ENCODE results near the gene MNX1. TPM values are rescaled to one million over a fixed set of nuclear protein-coding genes. Genes with fewer than 3 reads are reported as not detected.
A peak's percentile ranks its signal among the peaks of the same experiment; 100 is the strongest.

Gene MNX1
- total RNA-seq, 1 experiment from 2014 or later: not detected

DNA sequence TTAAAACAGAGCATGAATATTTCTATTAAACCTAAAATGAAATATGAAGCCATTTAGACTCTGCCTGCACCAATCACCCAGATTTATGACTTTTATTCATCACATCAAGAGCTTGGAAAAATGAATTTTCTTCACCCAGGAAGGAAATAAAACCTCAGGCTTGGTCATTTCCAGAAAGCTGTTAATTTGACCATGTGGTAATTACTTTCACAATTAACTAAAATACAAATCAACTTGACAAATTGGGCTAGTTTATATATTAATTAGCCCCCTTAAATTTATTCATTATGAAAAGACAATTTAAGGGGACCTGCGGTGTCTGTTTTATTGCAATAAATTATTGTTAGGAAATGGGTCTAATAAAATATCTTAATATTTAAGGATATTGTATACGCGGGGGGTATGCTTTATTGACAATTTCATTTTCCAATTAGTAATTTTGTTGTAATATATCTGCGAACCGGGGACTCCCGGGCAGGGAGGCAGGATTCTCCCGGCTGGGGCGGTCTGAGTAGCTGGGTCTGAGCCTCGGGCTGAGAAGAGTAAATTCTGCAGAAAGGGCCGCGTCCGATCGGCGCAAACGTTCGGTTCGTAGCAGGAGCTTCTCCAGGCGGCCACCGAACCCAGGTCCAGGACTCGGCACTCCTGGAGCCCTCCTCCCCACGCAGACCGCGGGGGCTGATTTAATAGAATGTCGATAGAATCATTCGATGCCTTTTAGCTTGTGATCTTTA, 9.4 kb upstream of the MNX1 start:
- intact Hi-C loops (cut with micrococcal nuclease; ENCODE audit: unreplicated experiment): no loop called here
- Histone ChIP-seq H3K27ac (ENCODE audit: low read depth, low read length, poor library complexity, severe bottlenecking) (no peak overlapping the region), H3K27me3 (replicated peaks; ENCODE audit: insufficient read depth, low read depth, low read length, poor library complexity) (peaks cover 100% of the 10 kb centered on the region), H3K36me3 (ENCODE audit: insufficient read depth, low read length, poor library complexity, severe bottlenecking) (no peaks in the 10 kb centered on the region), H3K9me3 (ENCODE audit: low read depth, low read length, poor library complexity, severe bottlenecking) (no peaks in the 10 kb centered on the region), H3K4me3 (ENCODE audit: low read depth, low read length, poor library complexity, severe bottlenecking) (no peak overlapping the region), H3K4me1 (ENCODE audit: insufficient read depth, low read length, poor library complexity, severe bottlenecking) (peaks cover 14% of the 10 kb centered on the region)
- ChIA-PET POLR2A (ENCODE audit: low non-redundant PET) (no interaction called here), CTCF (no interaction called here)
- BruUV-seq (replicated peaks): no TSS peak
- DNase-seq (ENCODE audit: low spot score): no peak
- TF ChIP-seq EZH2 (IDR thresholded peaks at IDR 0.05; ENCODE audit: borderline replicate concordance, low read depth, low read length, poor library complexity, severe bottlenecking): no peak
- no peak for TF ChIP-seq CTCF (conservative IDR thresholded peaks at IDR 0.05; ENCODE audit: low read depth, low read length)

- TF ChIP-seq CTCF (conservative IDR thresholded peaks at IDR 0.05; ENCODE audit: low read depth, low read length) (no peak), EZH2 (IDR thresholded peaks at IDR 0.05; ENCODE audit: borderline replicate concordance, low read depth, low read length, poor library complexity, severe bottlenecking) (no peak)
- Histone ChIP-seq H3K4me3 (ENCODE audit: low read depth, low read length, poor library complexity, severe bottlenecking) (no peak overlapping the region), H3K27ac (ENCODE audit: low read depth, low read length, poor library complexity, severe bottlenecking) (no peak overlapping the region), H3K4me1 (ENCODE audit: insufficient read depth, low read length, poor library complexity, severe bottlenecking) (peaks cover 14% of the 10 kb centered on the region), H3K9me3 (ENCODE audit: low read depth, low read length, poor library complexity, severe bottlenecking) (no peaks in the 10 kb centered on the region), H3K27me3 (replicated peaks; ENCODE audit: insufficient read depth, low read depth, low read length, poor library complexity) (peaks cover 100% of the 10 kb centered on the region), H3K36me3 (ENCODE audit: insufficient read depth, low read length, poor library complexity, severe bottlenecking) (no peaks in the 10 kb centered on the region)
- intact Hi-C loops (cut with micrococcal nuclease; ENCODE audit: unreplicated experiment): no loop called here
- no TSS peak for BruUV-seq (replicated peaks)
- no peak for DNase-seq (ENCODE audit: low spot score)
- CTCF ChIA-PET: no interaction called here
- POLR2A ChIA-PET (ENCODE audit: low non-redundant PET): no interaction called here
Observed at GRCh38 chr7:157018997-157019608, 8.6 kb upstream of the MNX1 start.

DNA sequence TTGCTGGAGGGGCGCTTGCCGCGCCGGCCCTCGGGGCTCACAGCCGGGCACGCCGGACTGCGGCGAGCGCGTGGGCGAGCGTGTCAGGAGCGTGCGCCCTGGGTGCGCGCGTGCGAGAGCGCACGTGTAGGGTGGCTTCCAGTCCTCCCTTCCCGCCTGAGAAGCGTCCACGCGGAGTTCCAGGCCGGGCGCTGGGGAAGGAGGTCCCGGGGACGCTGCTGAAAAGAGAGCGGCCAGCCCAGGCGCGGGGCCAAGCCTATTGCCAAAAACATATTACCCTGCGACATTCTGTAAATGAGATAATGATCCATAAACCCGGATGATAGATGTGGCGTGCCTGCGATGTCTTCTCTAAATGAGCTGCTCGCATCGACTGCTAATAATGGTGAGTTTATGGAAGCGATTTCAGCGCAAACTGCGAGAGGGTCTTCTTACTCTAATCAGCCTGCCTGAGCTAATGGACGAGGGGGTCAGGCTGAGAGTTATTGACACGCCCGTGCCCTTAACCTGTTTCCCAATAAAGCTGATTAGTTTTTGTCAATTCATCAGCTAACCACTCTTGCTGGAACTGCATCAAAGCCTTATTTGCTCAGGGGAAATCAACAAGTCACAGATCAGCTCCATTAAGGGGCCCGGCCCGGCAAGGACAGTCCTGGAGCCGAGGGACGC, 8.0 kb upstream of the MNX1 start:
- POLR2A ChIA-PET (ENCODE audit: low non-redundant PET): no interaction called here
- H3K9me3 ChIP-seq (ENCODE audit: low read depth, low read length, poor library complexity, severe bottlenecking): no peaks in the 10 kb centered on the region
- H3K4me3 ChIP-seq (ENCODE audit: low read depth, low read length, poor library complexity, severe bottlenecking): no peak overlapping the region
- H3K4me1 ChIP-seq (ENCODE audit: insufficient read depth, low read length, poor library complexity, severe bottlenecking): peaks cover 14% of the 10 kb centered on the region
- intact Hi-C loops (cut with micrococcal nuclease; ENCODE audit: unreplicated experiment): no loop called here
- peaks cover 100% of the 10 kb centered on the region for H3K27me3 ChIP-seq (replicated peaks; ENCODE audit: insufficient read depth, low read depth, low read length, poor library complexity)
- H3K27ac ChIP-seq (ENCODE audit: low read depth, low read length, poor library complexity, severe bottlenecking): no peak overlapping the region
- TF ChIP-seq CTCF (conservative IDR thresholded peaks at IDR 0.05; ENCODE audit: low read depth, low read length) (no peak), EZH2 (IDR thresholded peaks at IDR 0.05; ENCODE audit: borderline replicate concordance, low read depth, low read length, poor library complexity, severe bottlenecking) (peak; percentile 46)
- BruUV-seq (replicated peaks): no TSS peak
- CTCF ChIA-PET: no interaction called here
- no peaks in the 10 kb centered on the region for H3K36me3 ChIP-seq (ENCODE audit: insufficient read depth, low read length, poor library complexity, severe bottlenecking)
- DNase-seq (ENCODE audit: low spot score): no peak

All from A673 (cell line).